HCT116 (cell line): ENCODE data around the gene EEIG1.

ENCODE experiments used
- EGR1 ChIP-seq: IDR thresholded peaks from 2 replicates; pipeline ENCODE4 v1.6.1; 2012; ENCODE audit warnings: low read depth
- POLR2AphosphoS5 ChIP-seq: IDR thresholded peaks from 2 replicates; pipeline ENCODE4 v1.6.1; 2011; ENCODE audit warnings: mild to moderate bottlenecking, low read depth, low read length, moderate library complexity
- SIN3A ChIP-seq: IDR thresholded peaks from 2 replicates; pipeline ENCODE4 v1.6.1; 2012; ENCODE audit warnings: low read depth
- TF ChIP-seq, protein P1 (sequence below), 3 experiments: fragments of 200-600 bp in 1 of 3; sonication (generic) in 1 of 3; IDR thresholded peaks in 2 of 3; conservative IDR thresholded peaks in 1 of 3; 2 replicates each; pipeline ENCODE4 v1.5.1; 2012 to 2017; ENCODE audit warnings: low read depth in 2 of 3, low read length in 2 of 3, antibody characterized with exemption in 1 of 3, borderline replicate concordance in 1 of 3, control low read depth in 1 of 3, mild to moderate bottlenecking in 1 of 3, mixed read lengths in 1 of 3, mixed run types in 1 of 3, moderate library complexity in 1 of 3; ENCODE audit not compliant: insufficient read depth in 1 of 3
- TF ChIP-seq, protein P2 (sequence below): IDR thresholded peaks from 2 replicates; pipeline ENCODE4 v1.6.1; 2012
- TF ChIP-seq, protein P3 (sequence below): IDR thresholded peaks from 2 replicates; pipeline ENCODE4 v1.6.1; 2012; ENCODE audit warnings: low read depth

DNA sequence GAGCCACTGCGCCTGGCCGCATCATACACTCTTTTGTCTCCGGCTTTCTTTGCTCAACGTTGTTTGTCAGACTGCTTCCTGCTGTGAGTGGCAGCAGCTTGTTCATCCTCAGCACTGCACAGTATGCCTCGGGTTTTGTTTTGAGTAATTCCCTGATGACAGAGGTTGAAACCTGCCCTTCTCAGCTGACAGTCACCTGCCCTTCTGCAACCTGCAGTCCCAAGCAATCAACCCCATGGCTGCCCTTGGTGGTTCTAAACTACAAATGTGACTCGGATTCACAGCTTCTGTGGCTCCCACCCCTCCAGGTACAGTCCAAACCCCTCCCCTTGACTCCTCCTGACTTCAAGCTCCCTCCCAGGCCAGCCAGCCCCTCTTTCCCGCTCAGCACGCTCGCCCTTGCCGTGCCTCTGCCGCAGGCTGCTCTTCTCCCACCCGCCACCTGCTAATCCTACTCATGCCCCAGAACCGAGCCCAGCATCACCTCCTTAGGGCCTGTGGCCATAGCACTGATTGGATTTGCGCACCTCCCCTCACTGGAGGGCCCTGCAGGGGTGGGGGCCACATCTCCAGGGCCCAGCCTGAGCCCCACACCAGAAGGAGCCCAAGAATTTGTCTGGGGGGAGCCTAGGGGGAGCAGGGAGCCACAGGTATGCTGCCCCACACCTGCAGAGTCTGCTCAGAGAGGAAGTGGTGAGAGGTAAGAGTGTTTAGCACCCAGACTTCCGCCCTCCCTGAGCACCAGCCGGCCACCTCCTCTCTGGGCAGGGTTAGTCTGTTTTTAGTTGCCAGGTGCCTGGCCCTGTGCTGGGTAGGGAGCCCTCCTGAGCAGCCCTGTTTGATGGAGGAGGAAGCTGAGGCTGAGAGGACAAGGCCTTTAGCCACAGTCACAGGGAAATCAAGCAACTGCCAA, 10.1 kb downstream of the EEIG1 start:
- TF ChIP-seq EGR1: no peak
- TF ChIP-seq, protein P1, sequence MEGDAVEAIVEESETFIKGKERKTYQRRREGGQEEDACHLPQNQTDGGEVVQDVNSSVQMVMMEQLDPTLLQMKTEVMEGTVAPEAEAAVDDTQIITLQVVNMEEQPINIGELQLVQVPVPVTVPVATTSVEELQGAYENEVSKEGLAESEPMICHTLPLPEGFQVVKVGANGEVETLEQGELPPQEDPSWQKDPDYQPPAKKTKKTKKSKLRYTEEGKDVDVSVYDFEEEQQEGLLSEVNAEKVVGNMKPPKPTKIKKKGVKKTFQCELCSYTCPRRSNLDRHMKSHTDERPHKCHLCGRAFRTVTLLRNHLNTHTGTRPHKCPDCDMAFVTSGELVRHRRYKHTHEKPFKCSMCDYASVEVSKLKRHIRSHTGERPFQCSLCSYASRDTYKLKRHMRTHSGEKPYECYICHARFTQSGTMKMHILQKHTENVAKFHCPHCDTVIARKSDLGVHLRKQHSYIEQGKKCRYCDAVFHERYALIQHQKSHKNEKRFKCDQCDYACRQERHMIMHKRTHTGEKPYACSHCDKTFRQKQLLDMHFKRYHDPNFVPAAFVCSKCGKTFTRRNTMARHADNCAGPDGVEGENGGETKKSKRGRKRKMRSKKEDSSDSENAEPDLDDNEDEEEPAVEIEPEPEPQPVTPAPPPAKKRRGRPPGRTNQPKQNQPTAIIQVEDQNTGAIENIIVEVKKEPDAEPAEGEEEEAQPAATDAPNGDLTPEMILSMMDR (IDR thresholded peaks at IDR 0.05 in 2 of 3, conservative IDR thresholded peaks at IDR 0.05 in 1 of 3; ENCODE audit: borderline replicate concordance in 1 of 3, insufficient read depth in 1 of 3, low read depth in 2 of 3, low read length in 2 of 3): no peak
- no peak for TF ChIP-seq POLR2AphosphoS5
- TF ChIP-seq, protein P2, sequence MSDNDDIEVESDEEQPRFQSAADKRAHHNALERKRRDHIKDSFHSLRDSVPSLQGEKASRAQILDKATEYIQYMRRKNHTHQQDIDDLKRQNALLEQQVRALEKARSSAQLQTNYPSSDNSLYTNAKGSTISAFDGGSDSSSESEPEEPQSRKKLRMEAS: no peak
- no peak for TF ChIP-seq SIN3A
- TF ChIP-seq, protein P3, sequence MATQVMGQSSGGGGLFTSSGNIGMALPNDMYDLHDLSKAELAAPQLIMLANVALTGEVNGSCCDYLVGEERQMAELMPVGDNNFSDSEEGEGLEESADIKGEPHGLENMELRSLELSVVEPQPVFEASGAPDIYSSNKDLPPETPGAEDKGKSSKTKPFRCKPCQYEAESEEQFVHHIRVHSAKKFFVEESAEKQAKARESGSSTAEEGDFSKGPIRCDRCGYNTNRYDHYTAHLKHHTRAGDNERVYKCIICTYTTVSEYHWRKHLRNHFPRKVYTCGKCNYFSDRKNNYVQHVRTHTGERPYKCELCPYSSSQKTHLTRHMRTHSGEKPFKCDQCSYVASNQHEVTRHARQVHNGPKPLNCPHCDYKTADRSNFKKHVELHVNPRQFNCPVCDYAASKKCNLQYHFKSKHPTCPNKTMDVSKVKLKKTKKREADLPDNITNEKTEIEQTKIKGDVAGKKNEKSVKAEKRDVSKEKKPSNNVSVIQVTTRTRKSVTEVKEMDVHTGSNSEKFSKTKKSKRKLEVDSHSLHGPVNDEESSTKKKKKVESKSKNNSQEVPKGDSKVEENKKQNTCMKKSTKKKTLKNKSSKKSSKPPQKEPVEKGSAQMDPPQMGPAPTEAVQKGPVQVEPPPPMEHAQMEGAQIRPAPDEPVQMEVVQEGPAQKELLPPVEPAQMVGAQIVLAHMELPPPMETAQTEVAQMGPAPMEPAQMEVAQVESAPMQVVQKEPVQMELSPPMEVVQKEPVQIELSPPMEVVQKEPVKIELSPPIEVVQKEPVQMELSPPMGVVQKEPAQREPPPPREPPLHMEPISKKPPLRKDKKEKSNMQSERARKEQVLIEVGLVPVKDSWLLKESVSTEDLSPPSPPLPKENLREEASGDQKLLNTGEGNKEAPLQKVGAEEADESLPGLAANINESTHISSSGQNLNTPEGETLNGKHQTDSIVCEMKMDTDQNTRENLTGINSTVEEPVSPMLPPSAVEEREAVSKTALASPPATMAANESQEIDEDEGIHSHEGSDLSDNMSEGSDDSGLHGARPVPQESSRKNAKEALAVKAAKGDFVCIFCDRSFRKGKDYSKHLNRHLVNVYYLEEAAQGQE: no peak
